ENCODE data around the gene PPP3R1. TPM values are rescaled to one million over a fixed set of nuclear protein-coding genes. Genes with fewer than 3 reads are reported as not detected.
"Not testable (repeated sequence)": the region's sequence is repeated elsewhere in the genome, so short reads cannot be mapped to it uniquely, and the experiment has no call there.

PPP3R1 gene
- polyA plus RNA-seq, 3 donors from 2014 or later = 7.1 to 7.4 (median 7.1) TPM

- Mint-ChIP-seq H3K9me3 (no peaks in the 10 kb centered on the region), H3K27me3 (ENCODE audit: low read depth in 3 of 3) (peaks cover 0 to 1% (median 0%) of the 10 kb centered on the region in 3 donors), H3K36me3 (peaks cover 0 to 15% (median 5%) of the 10 kb centered on the region in 3 donors), H3K4me3 (no peak overlapping the region), H3K27ac (peak overlapping the region in 3 of 6 donors; percentile 6 to 71 (median 39)), H3K4me1 (peaks cover 48 to 72% of the 10 kb centered on the region in 2 donors)
- DNase-seq = no peak
Observed at GRCh38 chr2:68187329-68187728, 65.0 kb downstream of the PPP3R1 start.

GRCh38 chr2:68185541-68186164 lies 66.7 kb downstream of the PPP3R1 start:
- peaks cover 0 to 1% (median 0%) of the 10 kb centered on the region in 3 donors for H3K27me3 Mint-ChIP-seq (ENCODE audit: low read depth in 3 of 3)
- H3K36me3 Mint-ChIP-seq = peaks cover 4 to 15% (median 9%) of the 10 kb centered on the region in 3 donors
- H3K9me3 Mint-ChIP-seq = no peaks in the 10 kb centered on the region
- no peak overlapping the region for H3K4me3 Mint-ChIP-seq
- peak; percentile 41 to 53 (median 50) for DNase-seq
- H3K27ac Mint-ChIP-seq = peak overlapping the region in 3 of 6 donors; percentile 14 to 75 (median 33)
- peaks cover 51 to 69% of the 10 kb centered on the region in 2 donors for H3K4me1 Mint-ChIP-seq

GRCh38 chr2:68182902-68183301 lies 69.4 kb downstream of the PPP3R1 start:
- Mint-ChIP-seq H3K27ac (peak overlapping the region in 4 of 6 donors; percentile 2 to 46 (median 30)), H3K36me3 (peaks cover 4 to 21% (median 9%) of the 10 kb centered on the region in 3 donors), H3K4me3 (no peak overlapping the region), H3K4me1 (peaks cover 50 to 72% of the 10 kb centered on the region in 2 donors), H3K9me3 (no peaks in the 10 kb centered on the region), H3K27me3 (ENCODE audit: low read depth in 3 of 3) (peaks cover 0 to 1% (median 0%) of the 10 kb centered on the region in 3 donors)
- DNase-seq = no peak

GRCh38 chr2:68178954-68179627 lies 73.2 kb downstream of the PPP3R1 start:
- Mint-ChIP-seq H3K9me3 (no peaks in the 10 kb centered on the region), H3K27me3 (ENCODE audit: low read depth in 3 of 3) (no peaks in the 10 kb centered on the region), H3K36me3 (peaks cover 4 to 14% (median 4%) of the 10 kb centered on the region in 3 donors), H3K4me1 (peaks cover 33 to 47% of the 10 kb centered on the region in 2 donors), H3K4me3 (no peak overlapping the region), H3K27ac (peak overlapping the region in 4 of 6 donors; percentile 7 to 64 (median 30))
- DNase-seq = no peak

- Mint-ChIP-seq H3K9me3 (no peaks in the 10 kb centered on the region), H3K36me3 (peaks cover 4 to 14% (median 4%) of the 10 kb centered on the region in 3 donors)
Observed at GRCh38 chr2:68178432-68178831, 73.9 kb downstream of the PPP3R1 start.

GRCh38 chr2:68177541-68177940 lies 74.8 kb downstream of the PPP3R1 start:
- H3K9me3 Mint-ChIP-seq = no peaks in the 10 kb centered on the region
- no peak for DNase-seq
- peaks cover 33 to 54% of the 10 kb centered on the region in 2 donors for H3K4me1 Mint-ChIP-seq
- peak overlapping the region in 3 of 6 donors; percentile 7 to 42 (median 36) for H3K27ac Mint-ChIP-seq
- H3K27me3 Mint-ChIP-seq (ENCODE audit: low read depth in 3 of 3) = peaks cover 0 to 2% (median 0%) of the 10 kb centered on the region in 3 donors
- peaks cover 7 to 13% (median 7%) of the 10 kb centered on the region in 3 donors for H3K36me3 Mint-ChIP-seq
- no peak overlapping the region for H3K4me3 Mint-ChIP-seq

More at GRCh38 chr2:68178432-68178831, 73.9 kb downstream of the PPP3R1 start:
- H3K4me1 Mint-ChIP-seq = peaks cover 29 to 47% of the 10 kb centered on the region in 2 donors
- peak overlapping the region in 5 of 6 donors; percentile 4 to 78 (median 45) for H3K27ac Mint-ChIP-seq
- H3K4me3 Mint-ChIP-seq = no peak overlapping the region
- peaks cover 0 to 2% (median 0%) of the 10 kb centered on the region in 3 donors for H3K27me3 Mint-ChIP-seq (ENCODE audit: low read depth in 3 of 3)
- no peak for DNase-seq

GRCh38 chr2:68176657-68177056 lies 75.7 kb downstream of the PPP3R1 start:
- no peak overlapping the region for H3K27ac Mint-ChIP-seq
- H3K4me1 Mint-ChIP-seq = peaks cover 30 to 57% of the 10 kb centered on the region in 2 donors
- H3K36me3 Mint-ChIP-seq = peaks cover 5 to 13% (median 6%) of the 10 kb centered on the region in 3 donors
- H3K9me3 Mint-ChIP-seq = no peaks in the 10 kb centered on the region
- peaks cover 0 to 2% (median 0%) of the 10 kb centered on the region in 3 donors for H3K27me3 Mint-ChIP-seq (ENCODE audit: low read depth in 3 of 3)
- DNase-seq = no peak
- H3K4me3 Mint-ChIP-seq = no peak overlapping the region

GRCh38 chr2:68175210-68175609 lies 77.1 kb downstream of the PPP3R1 start:
- H3K4me3 Mint-ChIP-seq; DNase-seq; H3K27me3 Mint-ChIP-seq (ENCODE audit: low read depth in 3 of 3); H3K27ac Mint-ChIP-seq; H3K9me3 Mint-ChIP-seq: not testable (repeated sequence)
- H3K4me1 Mint-ChIP-seq = peaks cover 20 to 43% of the 10 kb centered on the region in 2 donors
- peaks cover 3 to 13% (median 3%) of the 10 kb centered on the region in 3 donors for H3K36me3 Mint-ChIP-seq

GRCh38 chr2:68172990-68173700 lies 79.2 kb downstream of the PPP3R1 start:
- Mint-ChIP-seq H3K4me3 (no peak overlapping the region), H3K27me3 (ENCODE audit: low read depth in 3 of 3) (peaks cover 0 to 3% (median 0%) of the 10 kb centered on the region in 3 donors), H3K9me3 (no peaks in the 10 kb centered on the region), H3K36me3 (peaks cover 3 to 9% (median 3%) of the 10 kb centered on the region in 3 donors), H3K4me1 (peaks cover 5 to 24% of the 10 kb centered on the region in 2 donors), H3K27ac (peak overlapping the region in 5 of 6 donors; percentile 16 to 68 (median 21))
- no peak for DNase-seq

- Mint-ChIP-seq H3K36me3 (peaks cover 3 to 8% (median 6%) of the 10 kb centered on the region in 3 donors), H3K27me3 (ENCODE audit: low read depth in 3 of 3) (peaks cover 0 to 4% (median 0%) of the 10 kb centered on the region in 3 donors), H3K4me1 (peaks cover 7 to 27% of the 10 kb centered on the region in 2 donors), H3K4me3 (no peak overlapping the region), H3K9me3 (no peaks in the 10 kb centered on the region), H3K27ac (no peak overlapping the region)
- DNase-seq = no peak
Observed at GRCh38 chr2:68172521-68172920, 79.8 kb downstream of the PPP3R1 start.

GRCh38 chr2:68171684-68172083 lies 80.6 kb downstream of the PPP3R1 start:
- Mint-ChIP-seq H3K4me3 (no peak overlapping the region), H3K27me3 (ENCODE audit: low read depth in 3 of 3) (peaks cover 0 to 4% (median 0%) of the 10 kb centered on the region in 3 donors), H3K4me1 (peaks cover 7 to 22% of the 10 kb centered on the region in 2 donors), H3K27ac (no peak overlapping the region), H3K36me3 (peaks cover 6 to 13% (median 9%) of the 10 kb centered on the region in 3 donors), H3K9me3 (no peaks in the 10 kb centered on the region)
- no peak for DNase-seq

GRCh38 chr2:68171146-68171545 lies 81.2 kb downstream of the PPP3R1 start:
- Mint-ChIP-seq H3K4me1 (peaks cover 7 to 22% of the 10 kb centered on the region in 2 donors), H3K9me3 (no peaks in the 10 kb centered on the region), H3K36me3 (peaks cover 11 to 13% (median 13%) of the 10 kb centered on the region in 3 donors), H3K27me3 (ENCODE audit: low read depth in 3 of 3) (peaks cover 0 to 4% (median 0%) of the 10 kb centered on the region in 3 donors), H3K27ac (no peak overlapping the region), H3K4me3 (no peak overlapping the region)
- DNase-seq = no peak

GRCh38 chr2:68169308-68169707 lies 83.0 kb downstream of the PPP3R1 start:
- H3K27me3 Mint-ChIP-seq (ENCODE audit: low read depth in 3 of 3) = peaks cover 0 to 4% (median 0%) of the 10 kb centered on the region in 3 donors
- DNase-seq = no peak
- no peak overlapping the region for H3K4me3 Mint-ChIP-seq
- peaks cover 11 to 16% (median 13%) of the 10 kb centered on the region in 3 donors for H3K36me3 Mint-ChIP-seq
- no peak overlapping the region for H3K27ac Mint-ChIP-seq
- no peaks in the 10 kb centered on the region for H3K9me3 Mint-ChIP-seq
- peaks cover 7 to 22% of the 10 kb centered on the region in 2 donors for H3K4me1 Mint-ChIP-seq
